ENCODE measurements around the gene TRIM8. TPM values are rescaled to one million over a fixed set of nuclear protein-coding genes. Genes with fewer than 3 reads are reported as not detected.

Gene TRIM8
- total and polyA plus RNA-seq, 2 experiments from 2014 or later: 59.8 to 130 TPM

DNA sequence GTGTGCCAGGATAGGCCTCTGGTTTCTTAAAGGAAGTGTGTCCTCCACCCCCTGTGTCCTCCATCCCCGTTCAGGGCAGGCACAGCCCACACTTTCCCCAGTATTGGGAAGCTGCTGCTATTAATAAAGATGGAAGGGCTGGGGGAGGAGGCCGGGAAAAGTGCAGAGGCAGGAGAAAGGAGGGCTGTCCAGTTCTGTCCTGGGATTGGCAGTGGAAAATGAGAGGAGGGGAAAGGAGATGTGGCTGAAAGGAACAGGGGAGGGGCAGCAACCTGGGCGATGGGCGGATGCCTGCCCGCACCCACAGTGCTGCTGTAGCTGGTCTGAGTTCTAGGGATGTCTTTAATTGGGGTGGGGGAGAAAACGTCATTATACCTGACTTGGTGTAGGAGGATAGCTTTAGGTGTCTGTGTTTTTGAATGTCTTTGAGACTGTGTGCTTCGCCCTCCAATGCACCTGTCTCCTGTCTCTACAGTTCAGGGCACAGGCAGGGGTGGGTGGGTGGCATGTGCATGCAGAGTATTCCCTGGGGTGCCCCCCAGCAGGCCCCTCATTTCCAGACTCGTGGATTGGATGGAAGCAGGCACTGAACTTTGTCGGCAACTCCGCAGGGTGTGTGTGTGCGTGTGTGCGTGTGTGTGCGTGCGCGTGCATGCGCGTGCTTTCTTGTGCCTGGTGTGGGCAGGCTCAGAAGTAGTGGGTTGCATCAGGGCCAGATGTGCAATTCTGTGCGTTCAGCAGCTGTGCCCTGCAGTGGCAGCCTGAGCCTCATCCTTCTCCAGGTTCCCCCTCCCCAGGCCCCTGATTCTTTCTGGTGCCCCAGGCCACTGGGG is 2.5 kb downstream of the TRIM8 start:
- H3K4me1 ChIP-seq (ENCODE audit: low read depth): peaks cover 33% of the 10 kb centered on the region
- H3K27me3 ChIP-seq: no peaks in the 10 kb centered on the region
- peak overlapping the region; percentile 74 for H3K4me3 ChIP-seq
- H3K36me3 ChIP-seq: no peaks in the 10 kb centered on the region
- peak; percentile 58 to 82 for DNase-seq (ENCODE audit: low read depth in 1 of 2, low spot score in 1 of 2)
- TF ChIP-seq, protein P1, sequence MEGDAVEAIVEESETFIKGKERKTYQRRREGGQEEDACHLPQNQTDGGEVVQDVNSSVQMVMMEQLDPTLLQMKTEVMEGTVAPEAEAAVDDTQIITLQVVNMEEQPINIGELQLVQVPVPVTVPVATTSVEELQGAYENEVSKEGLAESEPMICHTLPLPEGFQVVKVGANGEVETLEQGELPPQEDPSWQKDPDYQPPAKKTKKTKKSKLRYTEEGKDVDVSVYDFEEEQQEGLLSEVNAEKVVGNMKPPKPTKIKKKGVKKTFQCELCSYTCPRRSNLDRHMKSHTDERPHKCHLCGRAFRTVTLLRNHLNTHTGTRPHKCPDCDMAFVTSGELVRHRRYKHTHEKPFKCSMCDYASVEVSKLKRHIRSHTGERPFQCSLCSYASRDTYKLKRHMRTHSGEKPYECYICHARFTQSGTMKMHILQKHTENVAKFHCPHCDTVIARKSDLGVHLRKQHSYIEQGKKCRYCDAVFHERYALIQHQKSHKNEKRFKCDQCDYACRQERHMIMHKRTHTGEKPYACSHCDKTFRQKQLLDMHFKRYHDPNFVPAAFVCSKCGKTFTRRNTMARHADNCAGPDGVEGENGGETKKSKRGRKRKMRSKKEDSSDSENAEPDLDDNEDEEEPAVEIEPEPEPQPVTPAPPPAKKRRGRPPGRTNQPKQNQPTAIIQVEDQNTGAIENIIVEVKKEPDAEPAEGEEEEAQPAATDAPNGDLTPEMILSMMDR (IDR thresholded peaks at IDR 0.05; ENCODE audit: low read depth, low read length): no peak
- H3K9me3 ChIP-seq (ENCODE audit: low read depth): no peaks in the 10 kb centered on the region
- H3K27ac ChIP-seq: peak overlapping the region; percentile 96

DNA sequence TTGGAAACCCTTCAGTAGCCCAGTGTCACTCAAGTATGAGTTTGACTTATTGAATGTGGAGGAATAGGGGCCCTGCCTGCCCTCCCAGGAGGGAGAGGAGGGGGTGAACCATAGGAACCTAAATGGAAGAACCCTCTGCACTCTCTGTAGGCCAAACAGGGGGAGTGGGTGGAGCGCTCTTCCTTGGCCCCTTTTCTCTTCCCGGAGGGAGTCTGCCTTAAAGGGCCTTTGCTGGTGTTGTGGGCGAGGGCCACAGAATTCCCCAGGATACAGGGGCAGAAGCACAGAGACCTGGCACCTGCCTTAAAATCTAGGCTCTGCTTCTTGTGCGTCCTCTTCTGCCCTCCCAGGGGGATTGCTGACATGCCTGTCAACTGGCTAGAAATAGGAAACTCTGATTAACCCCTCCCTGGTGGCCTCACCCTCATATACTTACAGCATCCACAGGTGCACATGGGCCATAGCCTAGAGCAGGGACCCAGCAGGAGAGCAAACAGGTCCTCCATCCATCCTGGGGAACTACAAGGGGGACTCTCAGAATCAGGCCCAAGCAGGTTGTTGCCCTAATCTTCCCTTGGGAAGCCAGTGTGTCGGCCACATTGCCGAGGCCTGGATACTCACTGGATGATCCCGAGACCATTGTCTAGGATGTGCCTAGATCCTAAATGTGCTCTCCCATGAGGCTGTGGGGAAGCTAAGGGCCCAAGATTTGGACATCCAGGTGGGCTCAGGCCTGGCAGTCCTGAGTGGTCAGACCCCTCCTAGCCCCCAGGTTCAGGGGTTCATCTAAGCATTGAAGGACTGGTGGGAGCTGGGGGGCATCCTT is 3.4 kb downstream of the TRIM8 start:
- Histone ChIP-seq H3K27ac (peak overlapping the region; percentile 32), H3K9me3 (ENCODE audit: low read depth) (no peaks in the 10 kb centered on the region), H3K36me3 (no peaks in the 10 kb centered on the region), H3K27me3 (no peaks in the 10 kb centered on the region), H3K4me1 (ENCODE audit: low read depth) (peaks cover 33% of the 10 kb centered on the region), H3K4me3 (no peak overlapping the region)
- no peak for DNase-seq (ENCODE audit: low read depth in 1 of 2, low spot score in 1 of 2)
- TF ChIP-seq, protein P1 (IDR thresholded peaks at IDR 0.05; ENCODE audit: low read depth, low read length): no peak

DNA sequence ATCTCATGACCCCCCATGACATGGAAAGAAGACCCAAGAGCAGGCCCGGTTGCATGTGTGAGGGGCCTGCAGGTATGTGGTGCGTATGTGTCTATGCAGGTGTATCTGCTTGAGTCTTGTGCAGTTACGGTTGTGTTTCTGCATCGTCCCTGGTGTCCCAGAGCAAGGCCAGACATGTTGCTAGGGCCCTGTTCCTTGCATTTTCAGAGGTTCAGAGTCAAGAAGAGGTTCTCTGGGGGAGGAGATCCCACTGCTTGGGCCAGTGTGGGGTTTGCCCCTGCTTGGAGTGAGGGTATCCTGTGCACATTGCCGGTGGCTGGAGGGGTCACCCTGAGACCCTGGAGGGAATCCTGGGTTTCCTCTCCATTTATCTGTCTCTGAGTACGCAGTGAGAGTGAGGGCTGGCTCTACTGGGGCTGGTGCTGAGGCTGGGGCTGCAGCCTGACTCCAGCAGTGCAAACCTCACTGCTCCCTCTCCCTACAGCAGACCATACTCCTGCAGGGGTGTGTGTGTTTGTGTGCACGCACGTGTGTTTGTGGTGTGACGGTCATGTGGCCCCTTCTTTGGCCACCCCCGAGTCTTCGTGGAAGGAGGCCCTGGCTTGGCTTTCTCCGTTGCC is 4.1 kb downstream of the TRIM8 start:
- H3K4me3 ChIP-seq: no peak overlapping the region
- TF ChIP-seq, protein P1 (IDR thresholded peaks at IDR 0.05; ENCODE audit: low read depth, low read length): no peak
- peaks cover 33% of the 10 kb centered on the region for H3K4me1 ChIP-seq (ENCODE audit: low read depth)
- H3K36me3 ChIP-seq: peaks cover 4% of the 10 kb centered on the region
- no peak overlapping the region for H3K27ac ChIP-seq
- H3K27me3 ChIP-seq: no peaks in the 10 kb centered on the region
- H3K9me3 ChIP-seq (ENCODE audit: low read depth): no peaks in the 10 kb centered on the region
- DNase-seq (ENCODE audit: low read depth in 1 of 2, low spot score in 1 of 2): no peak

DNA sequence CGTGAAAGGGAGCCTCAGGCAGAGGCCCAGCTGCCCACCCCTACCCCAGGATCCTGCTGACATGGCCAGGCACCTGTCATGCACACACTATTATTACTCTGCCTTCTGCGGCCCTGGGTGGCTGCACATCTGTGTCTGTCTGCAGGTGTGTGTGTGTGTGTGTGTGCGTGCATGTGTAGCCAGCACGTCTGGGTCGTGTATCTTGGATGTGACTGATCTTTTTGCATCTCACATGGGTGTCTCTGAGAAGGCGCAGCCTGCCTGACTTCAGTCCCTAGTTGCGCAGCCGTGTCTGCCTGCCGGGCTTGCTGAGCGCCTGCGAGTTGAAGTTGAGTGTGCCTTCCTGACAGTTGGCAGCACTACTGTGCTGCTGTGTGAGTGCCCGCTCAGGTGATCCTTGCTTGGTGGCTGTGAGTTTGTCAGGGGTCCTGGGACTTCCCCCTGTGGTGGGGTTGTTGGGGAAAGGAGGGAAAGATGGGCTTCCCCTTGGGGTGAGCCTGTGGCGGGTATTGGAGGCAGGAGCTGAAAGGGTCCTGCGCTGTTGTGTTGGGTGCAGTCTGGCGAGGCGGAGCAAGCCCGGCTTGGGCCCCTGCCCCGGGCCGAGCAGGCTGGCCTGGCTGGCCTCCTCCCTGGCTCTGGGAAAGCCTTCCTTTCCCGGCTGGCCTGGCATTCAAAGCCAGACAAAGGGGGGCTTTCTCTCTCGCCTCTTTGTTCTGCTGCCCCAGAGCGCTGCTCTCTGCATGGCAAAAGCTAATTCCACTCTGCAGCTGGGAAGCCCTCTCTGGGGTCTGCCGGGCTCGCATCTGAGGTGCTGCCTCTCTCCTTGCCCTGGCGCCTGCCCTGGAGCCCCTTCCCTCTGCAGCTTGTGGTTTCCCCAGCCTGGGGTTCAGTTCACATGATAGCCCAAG is 4.9 kb downstream of the TRIM8 start:
- H3K4me1 ChIP-seq (ENCODE audit: low read depth): peaks cover 33% of the 10 kb centered on the region

More for the DNA sequence above, 4.9 kb downstream of the TRIM8 start:
- H3K4me3 ChIP-seq: no peak overlapping the region
- no peaks in the 10 kb centered on the region for H3K27me3 ChIP-seq
- peaks cover 10% of the 10 kb centered on the region for H3K36me3 ChIP-seq
- TF ChIP-seq, protein P1 (IDR thresholded peaks at IDR 0.05; ENCODE audit: low read depth, low read length): no peak
- peak overlapping the region; percentile 65 for H3K27ac ChIP-seq
- no peak for DNase-seq (ENCODE audit: low read depth in 1 of 2, low spot score in 1 of 2)
- H3K9me3 ChIP-seq (ENCODE audit: low read depth): no peaks in the 10 kb centered on the region
